H1 (cell line): ENCODE data around the gene CDC26. TPM values are rescaled to one million over a fixed set of nuclear protein-coding genes. Genes with fewer than 3 reads are reported as not detected.

Experiments used
- CTCF ChIA-PET: fragments of 300-600 bp; sonication (Branson Sonifier 250); formaldehyde crosslinking; loops from one replicate; lab custom pipeline; 2021; ENCODE audit not compliant: partially characterized antibody; lab: Charles Lee
- POLR2A ChIA-PET: fragments of 300-600 bp; sonication (Branson Sonifier 250); formaldehyde crosslinking; loops from one replicate; lab custom pipeline; 2021; ENCODE audit warnings: inconsistent platforms; ENCODE audit not compliant: partially characterized antibody; lab: Charles Lee
- DNase-seq, 2 experiments: peaks; one replicate each; pipeline versions ENCODE4 v3.0.0 to v3.0.0-alpha.2; 2010 to 2022; ENCODE audit warnings: low spot score in 2 of 2, low read depth in 1 of 2, mixed read lengths in 1 of 2
- FAIRE-seq: peaks from 2 replicates; lab custom pipeline; 2011; peaks lifted over from hg19 to GRCh38; lab: Jason Lieb, UNC
- H2AFZ ChIP-seq: 2 replicates; pipeline ENCODE4 v1.8.1; 2012; ENCODE audit warnings: low read length, inconsistent platforms
- H2AK5ac ChIP-seq: 2 replicates; pipeline ENCODE4 v1.6.1; 2013; ENCODE audit warnings: low read depth, low read length
- H2BK120ac ChIP-seq: replicated peaks from 2 replicates; pipeline ENCODE3; 2013; ENCODE audit warnings: low read depth, low read length, inconsistent platforms
- H2BK12ac ChIP-seq: 2 replicates; pipeline ENCODE4 v1.6.1; 2013; ENCODE audit warnings: low read depth, low read length
- H2BK15ac ChIP-seq: 2 replicates; pipeline ENCODE4 v1.6.1; 2013; ENCODE audit warnings: low read length
- H2BK20ac ChIP-seq: 2 replicates; pipeline ENCODE4 v1.6.1; 2013; ENCODE audit warnings: low read length
- H2BK5ac ChIP-seq: 2 replicates; pipeline ENCODE4 v1.6.1; 2013; ENCODE audit warnings: low read depth, low read length
- H3K14ac ChIP-seq: 2 replicates; pipeline ENCODE4 v1.6.1; 2013; ENCODE audit warnings: inconsistent platforms; ENCODE audit not compliant: insufficient read length
- H3K18ac ChIP-seq: 2 replicates; pipeline ENCODE4 v1.6.1; 2013; ENCODE audit warnings: low read length; ENCODE audit errors: extremely low read depth
- H3K23ac ChIP-seq: 2 replicates; pipeline ENCODE4 v1.6.1; 2013; ENCODE audit warnings: inconsistent platforms; ENCODE audit not compliant: insufficient read length
- H3K23me2 ChIP-seq: 2 replicates; pipeline ENCODE4 v1.6.1; 2013; ENCODE audit warnings: low read depth, low read length
- H3K27ac ChIP-seq: 2 replicates; pipeline ENCODE4 v1.6.1; 2011; ENCODE audit warnings: low read depth, low read length, inconsistent platforms
- H3K27me3 ChIP-seq, 4 experiments: replicated peaks in 1 of 4; 1 replicate in 1 of 4; 2 replicates in 3 of 4; pipeline versions ENCODE4 v1.6.1 to v1.8.1; 2011 to 2013; ENCODE audit warnings: low read length in 3 of 4, mild to moderate bottlenecking in 3 of 4, inconsistent platforms in 2 of 4, mixed read lengths in 2 of 4, moderate library complexity in 1 of 4; ENCODE audit not compliant: control insufficient read depth in 3 of 4, insufficient read depth in 3 of 4; ENCODE audit errors: extremely low read depth in 1 of 4
- H3K36me3 ChIP-seq, 4 experiments: 2 replicates each; pipeline versions ENCODE4 v1.6.1 to v1.8.1; 2011 to 2013; ENCODE audit warnings: mild to moderate bottlenecking in 4 of 4, low read length in 3 of 4, moderate library complexity in 2 of 4, control low read depth in 1 of 4, inconsistent platforms in 1 of 4; ENCODE audit not compliant: insufficient read depth in 4 of 4, control insufficient read depth in 2 of 4
- H3K4ac ChIP-seq: replicated peaks from 2 replicates; pipeline ENCODE3; 2013; ENCODE audit warnings: low read length, low read depth, mixed read lengths, inconsistent platforms; ENCODE audit not compliant: insufficient read length
- H3K4me1 ChIP-seq, 4 experiments: replicated peaks in 1 of 4; 1 replicate in 1 of 4; 2 replicates in 3 of 4; pipeline versions ENCODE4 v1.6.1 to v1.8.1; 2011 to 2013; ENCODE audit warnings: low read length in 3 of 4, inconsistent platforms in 2 of 4, mixed read lengths in 1 of 4; ENCODE audit not compliant: insufficient read depth in 4 of 4, control insufficient read depth in 3 of 4
- H3K4me2 ChIP-seq, 2 experiments: 2 replicates each; pipeline versions ENCODE4 v1.6.1 to v1.8.1; 2011 to 2013; ENCODE audit warnings: low read depth in 2 of 2, low read length in 2 of 2, control low read depth in 1 of 2, inconsistent platforms in 1 of 2, mild to moderate bottlenecking in 1 of 2; ENCODE audit not compliant: insufficient read depth in 1 of 2
- H3K4me3 ChIP-seq, 4 experiments: fragments of 200-600, 300-600 bp in 1 of 4; sonication (generic), shearing (Covaris generic), sonication (Bioruptor Twin) in 1 of 4; 2 replicates each; pipeline versions ENCODE4 v1.5.1 to v1.8.1; 2011 to 2016; ENCODE audit warnings: low read length in 4 of 4, low read depth in 3 of 4, control low read depth in 2 of 4, inconsistent platforms in 2 of 4, mild to moderate bottlenecking in 2 of 4, mixed read lengths in 1 of 4, moderate library complexity in 1 of 4; ENCODE audit not compliant: insufficient read depth in 2 of 4; ENCODE audit errors: extremely low read depth in 1 of 4
- H3K56ac ChIP-seq: replicated peaks from 2 replicates; pipeline ENCODE3; 2013; ENCODE audit warnings: low read depth, mild to moderate bottlenecking, mixed read lengths, low read length, inconsistent platforms; ENCODE audit not compliant: insufficient read length
- H3K79me1 ChIP-seq: 2 replicates; pipeline ENCODE4 v1.6.1; 2013; ENCODE audit warnings: low read depth, low read length, control low read depth
- H3K79me2 ChIP-seq, 2 experiments: 2 replicates each; pipeline versions ENCODE4 v1.6.1 to v1.8.1; 2012 to 2013; ENCODE audit warnings: low read length in 2 of 2, mild to moderate bottlenecking in 2 of 2, inconsistent platforms in 1 of 2; ENCODE audit not compliant: insufficient read depth in 2 of 2, control insufficient read depth in 1 of 2
- H3K9ac ChIP-seq, 4 experiments: replicated peaks in 1 of 4; 1 replicate in 1 of 4; 2 replicates in 3 of 4; pipeline versions ENCODE4 v1.6.1 to v1.8.1; 2011 to 2013; ENCODE audit warnings: low read depth in 3 of 4, low read length in 3 of 4, control low read depth in 2 of 4, mild to moderate bottlenecking in 2 of 4, moderate library complexity in 2 of 4, inconsistent platforms in 1 of 4; ENCODE audit errors: extremely low read depth in 1 of 4
- H3K9me3 ChIP-seq, 2 experiments: 2 replicates each; pipeline versions ENCODE4 v1.6.1 to v1.8.1; 2012 to 2013; ENCODE audit warnings: mild to moderate bottlenecking in 2 of 2, moderate library complexity in 2 of 2, control low read depth in 1 of 2, inconsistent platforms in 1 of 2, low read depth in 1 of 2, low read length in 1 of 2, mixed read lengths in 1 of 2; ENCODE audit not compliant: insufficient read depth in 2 of 2
- H4K20me1 ChIP-seq, 2 experiments: replicated peaks in 1 of 2; 2 replicates each; pipeline versions ENCODE3 to v1.8.1; 2011 to 2013; ENCODE audit warnings: inconsistent platforms in 2 of 2, low read length in 2 of 2, mild to moderate bottlenecking in 1 of 2; ENCODE audit not compliant: insufficient read depth in 2 of 2, control insufficient read depth in 1 of 2
- H4K5ac ChIP-seq: 2 replicates; pipeline ENCODE4 v1.6.1; 2013; ENCODE audit warnings: low read length, low read depth, mixed read lengths, inconsistent platforms; ENCODE audit not compliant: insufficient read length
- H4K8ac ChIP-seq: 2 replicates; pipeline ENCODE4 v1.8.0; 2013; ENCODE audit warnings: mild to moderate bottlenecking, moderate library complexity, low read length, inconsistent platforms; ENCODE audit not compliant: insufficient read depth; ENCODE audit errors: extremely low read depth
- H4K91ac ChIP-seq: replicated peaks from 2 replicates; pipeline ENCODE3; 2013; ENCODE audit warnings: low read length, mixed read lengths, inconsistent platforms; ENCODE audit not compliant: insufficient read length
- BRCA1 ChIP-seq: IDR thresholded peaks from 2 replicates; pipeline ENCODE4 v1.6.1; 2012; ENCODE audit warnings: low read depth, low read length, improper control_type of control experiment
- CBX8 ChIP-seq: fragments of 300-800, 300-1000 bp; sonication (generic); IDR thresholded peaks from 2 replicates; pipeline ENCODE4 v1.7.1; 2016; ENCODE audit warnings: low read depth, low read length, borderline replicate concordance
- CREB1 ChIP-seq: IDR thresholded peaks from 2 replicates; pipeline ENCODE4 v1.6.1; 2012; ENCODE audit warnings: inconsistent platforms
- EZH2 ChIP-seq: fragments of 200-600 bp; sonication (generic); IDR thresholded peaks from 2 replicates; pipeline ENCODE4 v1.7.1; 2012; ENCODE audit warnings: low read depth, mild to moderate bottlenecking, moderate library complexity, low read length, inconsistent platforms; ENCODE audit not compliant: severe bottlenecking
- KDM4A ChIP-seq: IDR thresholded peaks from one replicate; pipeline ENCODE4 v1.7.1; 2012; ENCODE audit warnings: low read depth, mild to moderate bottlenecking, moderate library complexity, low read length, inconsistent platforms; ENCODE audit not compliant: severe bottlenecking
- NANOG ChIP-seq: IDR thresholded peaks from 2 replicates; pipeline ENCODE4 v1.6.1; 2011; ENCODE audit warnings: low read length, low read depth, mild to moderate bottlenecking, inconsistent platforms; ENCODE audit not compliant: insufficient read depth, poor library complexity, severe bottlenecking
- RBBP5 ChIP-seq: IDR thresholded peaks from 2 replicates; pipeline ENCODE4 v1.7.1; 2012; ENCODE audit warnings: low read depth, mild to moderate bottlenecking, inconsistent platforms, low read length, moderate library complexity, borderline replicate concordance
- SAP30 ChIP-seq: fragments of 300-600 bp; sonication (generic); IDR thresholded peaks from 2 replicates; pipeline ENCODE4 v1.7.1; 2012; ENCODE audit warnings: low read length, moderate library complexity, mild to moderate bottlenecking, inconsistent platforms; ENCODE audit not compliant: insufficient read depth, insufficient replicate concordance
- SIN3A ChIP-seq, 2 experiments: IDR thresholded peaks in 1 of 2; conservative IDR thresholded peaks in 1 of 2; 2 replicates each; pipeline ENCODE4 v1.6.1; 2011 to 2012; ENCODE audit warnings: low read length in 2 of 2, improper control_type of control experiment in 1 of 2, low read depth in 1 of 2, mild to moderate bottlenecking in 1 of 2
- SP2 ChIP-seq: IDR thresholded peaks from 2 replicates; pipeline ENCODE4 v1.6.1; 2012; ENCODE audit warnings: mild to moderate bottlenecking, low read length, inconsistent platforms
- SUZ12 ChIP-seq: fragments of 200-600 bp; sonication (generic); IDR thresholded peaks from 2 replicates; pipeline ENCODE4 v1.6.1; 2012; ENCODE audit warnings: mild to moderate bottlenecking, inconsistent platforms, low read length, moderate library complexity, mixed read lengths
- ZNF274 ChIP-seq: IDR thresholded peaks from 2 replicates; pipeline ENCODE4 v1.7.0; 2012; ENCODE audit warnings: low read length, borderline replicate concordance; ENCODE audit errors: extremely low read depth
- WGBS, 2 experiments: shearing (Covaris generic) in 1 of 2; methylation state at CpG; one replicate each; pipeline versions ENCODE4 v1.1.6 to v1.1.7; 2013 to 2015; ENCODE audit warnings: low lambda C conversion rate in 2 of 2, mixed read lengths in 2 of 2, inconsistent platforms in 1 of 2, low coverage in 1 of 2, missing lambda C conversion rate in 1 of 2; ENCODE audit not compliant: insufficient replicate concordance in 2 of 2, insufficient coverage in 1 of 2, insufficient read length in 1 of 2; ENCODE audit errors: extremely low coverage in 1 of 2, missing lambda C conversion rate in 1 of 2; 5-methylcytosine and 5-hydroxymethylcytosine counted together
- polyA plus RNA-seq, 7 experiments: library from polyadenylated mRNA; depleted of rRNA in 3 of 7; stranded (reverse) in 5 of 7; unstranded in 2 of 7; fragments of >200 nt in 5 of 7; fragments of 200-250 nt in 2 of 7; gene quantifications; 1 replicate in 5 of 7; 2 replicates in 1 of 7; 4 replicates in 1 of 7; pipeline versions ENCODE4 v1.2.1 to v1.2.3, GENCODE V29; 2011 to 2013; ENCODE audit warnings: missing spikeins in 2 of 7, mixed read lengths in 2 of 7
- total RNA-seq: library from RNA; stranded (reverse); fragmentation: NEBNext Ultra II Directional; extraction: Animal tissue kit (Norgen Biotek cat#: 25700); gene quantifications from 2 replicates; pipeline ENCODE4 v1.2.1, GENCODE V29; 2021
- TF ChIP-seq, protein P1 (sequence below): IDR thresholded peaks from 2 replicates; pipeline ENCODE4 v1.6.1; 2011; ENCODE audit warnings: low read depth, mild to moderate bottlenecking, low read length; ENCODE audit not compliant: insufficient read depth

The CDC26 gene
- total and polyA plus RNA-seq, 2 of the 8 experiments (the other 6 are each of a cell fraction or from before 2014, with no cell fraction given): 31.5 to 41.9 TPM

DNA sequence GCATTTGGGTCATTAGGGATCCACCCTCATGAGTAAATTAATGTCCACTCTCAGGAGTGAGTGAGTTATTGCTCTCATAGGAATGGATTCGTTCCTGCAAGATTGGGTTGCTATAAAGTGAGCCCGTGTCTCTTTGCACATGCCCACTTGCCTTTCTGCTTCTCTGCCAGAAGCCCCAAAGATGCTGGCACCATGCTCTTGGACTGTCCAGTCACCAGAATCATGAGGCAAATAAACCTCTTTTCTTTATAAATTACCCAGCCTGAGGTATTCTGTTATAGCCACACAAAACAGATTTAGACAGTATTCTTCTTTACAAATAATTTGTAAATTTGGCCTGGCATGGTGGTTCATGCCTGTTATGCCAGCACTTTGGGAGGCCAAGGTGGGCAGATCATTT lies 24.6 kb downstream of the CDC26 start:
- no peak overlapping the region for H3K4me3 ChIP-seq
- no peaks in the 10 kb centered on the region for H3K79me1 ChIP-seq
- H3K27me3 ChIP-seq: no peaks in the 10 kb centered on the region
- DNase-seq: no peak
- no peak overlapping the region for H2BK120ac ChIP-seq
- no peak overlapping the region for H3K14ac ChIP-seq
- H4K5ac ChIP-seq: no peak overlapping the region
- no peaks in the 10 kb centered on the region for H3K79me2 ChIP-seq
- H3K4ac ChIP-seq: no peak overlapping the region
- CTCF ChIA-PET: no interaction called here
- H3K4me1 ChIP-seq: no peaks in the 10 kb centered on the region
- H3K23ac ChIP-seq: no peak overlapping the region
- H4K91ac ChIP-seq: no peak overlapping the region
- POLR2A ChIA-PET: interaction anchor here (1.0 kb wide), 1 partner anchor 28 kb away, joined by 3 read pairs; no protein-coding TSS in a partner anchor
- no peak overlapping the region for H3K4me2 ChIP-seq
- no peak for FAIRE-seq
- no peak overlapping the region for H2BK12ac ChIP-seq
- no peak overlapping the region for H2AK5ac ChIP-seq
- no peaks in the 10 kb centered on the region for H4K20me1 ChIP-seq
- H2BK5ac ChIP-seq: no peak overlapping the region
- no peak overlapping the region for H2BK20ac ChIP-seq
- no peak overlapping the region for H3K27ac ChIP-seq
- no peak overlapping the region for H3K56ac ChIP-seq
- H3K23me2 ChIP-seq: no peaks in the 10 kb centered on the region
- no peak overlapping the region for H2AFZ ChIP-seq
- 90% methylated on average over 2 of the region's 2 CpGs; no CpG with 5 or more reads in 1 of the 2 experiments for WGBS, 2 experiments
- no peak overlapping the region for H4K8ac ChIP-seq
- H3K18ac ChIP-seq: no peak overlapping the region
- no peak overlapping the region for H2BK15ac ChIP-seq
- no peaks in the 10 kb centered on the region; a peak in 1 of 8 replicates for H3K36me3 ChIP-seq
- H3K9me3 ChIP-seq: no peaks in the 10 kb centered on the region
- H3K9ac ChIP-seq: no peak overlapping the region
- TF ChIP-seq SUZ12 (no peak), CBX8 (no peak), SAP30 (no peak), NANOG (no peak), CREB1 (no peak), KDM4A (no peak), BRCA1 (no peak), RBBP5 (no peak), ZNF274 (no peak), SIN3A (conservative IDR thresholded peaks at IDR 0.05 in 1 of 2, IDR thresholded peaks at IDR 0.05 in 1 of 2; ENCODE audit: low read depth in 1 of 2, low read length in 2 of 2) (no peak), SP2 (no peak), EZH2 (no peak)
- TF ChIP-seq, protein P1, sequence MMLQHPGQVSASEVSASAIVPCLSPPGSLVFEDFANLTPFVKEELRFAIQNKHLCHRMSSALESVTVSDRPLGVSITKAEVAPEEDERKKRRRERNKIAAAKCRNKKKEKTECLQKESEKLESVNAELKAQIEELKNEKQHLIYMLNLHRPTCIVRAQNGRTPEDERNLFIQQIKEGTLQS: no peak
